HEK293T (cell line): ENCODE results near the gene MTRF1.

ENCODE experiments used
- CTCF ChIA-PET: fragments of 350-600 bp; formaldehyde crosslinking; extraction: SDS; loops from one replicate; lab custom pipeline; 2021; ENCODE audit warnings: antibody characterized with exemption, inconsistent platforms; lab: Yijun Ruan, JAX
- POLR2A ChIA-PET: fragments of 350-600 bp; formaldehyde crosslinking; extraction: SDS; loops from one replicate; lab custom pipeline; 2020; ENCODE audit warnings: antibody characterized with exemption, inconsistent platforms; lab: Yijun Ruan, JAX
- DNase-seq: peaks from one replicate; pipeline ENCODE4 v3.0.0; 2012; ENCODE audit warnings: mixed read lengths; ENCODE audit errors: extremely low spot score
- ARNT ChIP-seq: fragments of 450-650 bp; IDR thresholded peaks from 2 replicates; pipeline ENCODE4 v1.6.1; 2017; ENCODE audit warnings: mild to moderate bottlenecking
- BHLHE40 ChIP-seq: fragments of 450-650 bp; IDR thresholded peaks from 2 replicates; pipeline ENCODE4 v1.6.1; 2016; ENCODE audit warnings: mild to moderate bottlenecking, moderate library complexity, borderline replicate concordance
- CTBP1 ChIP-seq: fragments of 450-650 bp; IDR thresholded peaks from 2 replicates; pipeline ENCODE4 v1.6.1; 2016; ENCODE audit warnings: borderline replicate concordance
- ELF4 ChIP-seq: fragments of 450-650 bp; IDR thresholded peaks from 2 replicates; pipeline ENCODE4 v1.6.1; 2017; ENCODE audit warnings: antibody characterized with exemption
- FOXA1 ChIP-seq: fragments of 450-650 bp; IDR thresholded peaks from 2 replicates; pipeline ENCODE4 v1.6.1; 2016; ENCODE audit warnings: mild to moderate bottlenecking
- FOXK2 ChIP-seq: fragments of 450-650 bp; IDR thresholded peaks from 2 replicates; pipeline ENCODE4 v1.6.1; 2016; ENCODE audit warnings: mild to moderate bottlenecking
- FOXM1 ChIP-seq: fragments of 450-650 bp; IDR thresholded peaks from 2 replicates; pipeline ENCODE4 v1.6.1; 2017; ENCODE audit warnings: mild to moderate bottlenecking, borderline replicate concordance
- HDGF ChIP-seq: fragments of 450-650 bp; IDR thresholded peaks from 2 replicates; pipeline ENCODE4 v1.6.1; 2017; ENCODE audit warnings: antibody characterized with exemption, borderline replicate concordance
- L3MBTL2 ChIP-seq: fragments of 450-650 bp; conservative IDR thresholded peaks from 2 replicates; pipeline ENCODE4 v1.6.1; 2016; ENCODE audit warnings: mild to moderate bottlenecking
- LEF1 ChIP-seq: fragments of 450-650 bp; IDR thresholded peaks from 2 replicates; pipeline ENCODE4 v1.6.1; 2017; ENCODE audit warnings: mild to moderate bottlenecking, borderline replicate concordance
- NFRKB ChIP-seq: fragments of 450-650 bp; IDR thresholded peaks from 2 replicates; pipeline ENCODE4 v1.6.1; 2016; ENCODE audit warnings: mild to moderate bottlenecking, moderate library complexity
- PKNOX1 ChIP-seq: fragments of 450-650 bp; IDR thresholded peaks from 2 replicates; pipeline ENCODE4 v1.6.1; 2016
- SP1 ChIP-seq: fragments of 450-650 bp; IDR thresholded peaks from 2 replicates; pipeline ENCODE4 v1.6.1; 2017
- SUZ12 ChIP-seq: fragments of 450-650 bp; IDR thresholded peaks from 2 replicates; pipeline ENCODE4 v1.6.1; 2016; ENCODE audit warnings: mild to moderate bottlenecking
- TARDBP ChIP-seq: fragments of 450-650 bp; IDR thresholded peaks from 2 replicates; pipeline ENCODE4 v1.6.1; 2016
- ZNF384 ChIP-seq: fragments of 450-650 bp; IDR thresholded peaks from 2 replicates; pipeline ENCODE4 v1.6.1; 2016

The MTRF1 gene

GRCh38 chr13:41296879-41297646, 33.7 kb upstream of the MTRF1 start:
- TF ChIP-seq L3MBTL2 = no peak
- no peak for TF ChIP-seq ARNT
- TF ChIP-seq CTBP1 = no peak
- no peak for TF ChIP-seq LEF1
- TF ChIP-seq NFRKB = no peak
- no peak for TF ChIP-seq SP1
- TF ChIP-seq SUZ12 = no peak
- no peak for TF ChIP-seq BHLHE40
- TF ChIP-seq ZNF384 = no peak
- TF ChIP-seq ELF4 = no peak
- TF ChIP-seq HDGF = no peak
- ChIA-PET POLR2A (no interaction called here), CTCF (no interaction called here)
- no peak for DNase-seq

- ChIA-PET CTCF (no interaction called here), POLR2A (no interaction called here)
- TF ChIP-seq L3MBTL2 = no peak
- TF ChIP-seq NFRKB = no peak
- TF ChIP-seq LEF1 = no peak
- TF ChIP-seq FOXA1 = no peak
- no peak for TF ChIP-seq SP1
- TF ChIP-seq CTBP1 = no peak
- TF ChIP-seq SUZ12 = no peak
- no peak for TF ChIP-seq ZNF384
- no peak for TF ChIP-seq BHLHE40
- no peak for TF ChIP-seq FOXM1
- TF ChIP-seq FOXK2 = no peak
- no peak for TF ChIP-seq PKNOX1
- no peak for TF ChIP-seq ELF4
- TF ChIP-seq ARNT = no peak
- no peak for DNase-seq
Measured at GRCh38 chr13:41295973-41296372, 32.6 kb upstream of the MTRF1 start.

GRCh38 chr13:41294914-41295313, 31.5 kb upstream of the MTRF1 start:
- no peak for TF ChIP-seq LEF1
- TF ChIP-seq SP1 = no peak
- TF ChIP-seq L3MBTL2 = no peak
- TF ChIP-seq TARDBP = no peak
- TF ChIP-seq ARNT = no peak
- TF ChIP-seq CTBP1 = no peak
- no peak for TF ChIP-seq SUZ12
- no peak for TF ChIP-seq NFRKB
- no peak for TF ChIP-seq FOXM1
- no peak for TF ChIP-seq FOXK2
- TF ChIP-seq HDGF = no peak
- TF ChIP-seq ZNF384 = no peak
- no peak for TF ChIP-seq FOXA1
- CTCF ChIA-PET = no interaction called here
- POLR2A ChIA-PET = no interaction called here
- no peak for DNase-seq

GRCh38 chr13:41293272-41293671, 29.9 kb upstream of the MTRF1 start:
- ChIA-PET POLR2A (no interaction called here), CTCF (no interaction called here)
- TF ChIP-seq L3MBTL2 = no peak
- no peak for DNase-seq

GRCh38 chr13:41291246-41291645, 27.9 kb upstream of the MTRF1 start:
- POLR2A ChIA-PET = no interaction called here
- DNase-seq = no peak
- TF ChIP-seq BHLHE40 (no peak), LEF1 (no peak), ARNT (no peak), PKNOX1 (no peak), HDGF (no peak), FOXK2 (no peak), ZNF384 (no peak), L3MBTL2 (no peak), SUZ12 (no peak), CTBP1 (no peak), ELF4 (no peak), NFRKB (no peak), TARDBP (no peak), FOXM1 (no peak), SP1 (no peak), FOXA1 (no peak)
- CTCF ChIA-PET = no interaction called here

DNA sequence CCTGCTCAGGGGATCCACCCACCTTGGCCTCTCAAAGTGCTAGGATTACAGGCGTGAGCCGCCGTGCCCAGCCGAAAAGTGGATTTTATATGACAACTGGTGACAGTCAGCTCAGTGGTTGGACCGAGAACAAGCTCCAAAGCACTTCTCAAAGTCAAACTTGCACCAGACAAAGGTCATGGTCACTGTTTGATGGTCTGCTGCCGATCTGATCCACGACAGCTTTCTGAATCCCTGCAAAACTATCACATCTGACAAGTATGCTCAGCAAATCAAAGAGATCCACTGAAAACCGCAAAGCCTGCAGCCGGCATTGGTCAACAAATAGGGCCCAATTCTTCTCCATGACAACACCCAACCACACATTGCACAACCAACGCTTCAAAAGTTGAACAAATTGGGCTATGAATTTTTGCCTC, 26.1 kb upstream of the MTRF1 start:
- CTCF ChIA-PET = no interaction called here
- no peak for TF ChIP-seq HDGF
- TF ChIP-seq FOXK2 = no peak
- no peak for TF ChIP-seq LEF1
- no peak for TF ChIP-seq NFRKB
- TF ChIP-seq ARNT = no peak
- no peak for TF ChIP-seq FOXM1
- no peak for TF ChIP-seq L3MBTL2
- no peak for TF ChIP-seq ZNF384
- no peak for TF ChIP-seq ELF4
- TF ChIP-seq TARDBP = no peak
- TF ChIP-seq FOXA1 = no peak
- no peak for TF ChIP-seq BHLHE40
- no peak for TF ChIP-seq SUZ12
- TF ChIP-seq PKNOX1 = no peak
- TF ChIP-seq CTBP1 = no peak
- no peak for TF ChIP-seq SP1
- DNase-seq = no peak
- POLR2A ChIA-PET = no interaction called here
